ENCODE data around the gene CTIF. TPM values are rescaled to one million over a fixed set of nuclear protein-coding genes. Genes with fewer than 3 reads are reported as not detected.

The CTIF gene
- total RNA-seq, 1 experiment from 2014 or later: 5.9 TPM

- no peak for DNase-seq (ENCODE audit: low spot score)
- in situ Hi-C loops (cut with HindIII; ENCODE audit: low sequenced_read_pairs): no loop called here
Observed at GRCh38 chr18:48530399-48531081, 8.3 kb upstream of the CTIF start.

- no peak for DNase-seq (ENCODE audit: low spot score)
- in situ Hi-C loops (cut with HindIII; ENCODE audit: low sequenced_read_pairs): no loop called here
Observed at GRCh38 chr18:48531082-48531403, 7.8 kb upstream of the CTIF start.

DNA sequence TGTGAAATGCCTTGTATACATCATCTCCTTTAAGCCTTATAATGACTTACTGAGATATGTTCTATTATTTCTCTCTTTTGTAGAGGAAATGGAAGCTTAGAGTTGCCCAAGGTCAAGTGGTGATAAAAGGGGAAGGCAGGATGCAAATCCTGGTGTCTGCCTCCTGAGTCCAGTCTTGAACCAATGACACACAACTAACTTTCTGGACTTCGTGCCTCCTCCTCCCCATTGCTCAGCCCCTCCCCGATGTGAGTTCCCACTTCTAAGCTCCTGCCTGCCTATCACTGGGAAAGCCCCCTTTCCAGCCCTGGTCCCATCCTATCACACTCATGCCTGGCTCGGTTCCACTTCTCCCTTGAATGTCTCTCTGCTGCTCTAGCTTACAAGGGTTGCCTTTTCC is 6.9 kb upstream of the CTIF start:
- no peak for DNase-seq (ENCODE audit: low spot score)
- in situ Hi-C loops (cut with HindIII; ENCODE audit: low sequenced_read_pairs): no loop called here

DNA sequence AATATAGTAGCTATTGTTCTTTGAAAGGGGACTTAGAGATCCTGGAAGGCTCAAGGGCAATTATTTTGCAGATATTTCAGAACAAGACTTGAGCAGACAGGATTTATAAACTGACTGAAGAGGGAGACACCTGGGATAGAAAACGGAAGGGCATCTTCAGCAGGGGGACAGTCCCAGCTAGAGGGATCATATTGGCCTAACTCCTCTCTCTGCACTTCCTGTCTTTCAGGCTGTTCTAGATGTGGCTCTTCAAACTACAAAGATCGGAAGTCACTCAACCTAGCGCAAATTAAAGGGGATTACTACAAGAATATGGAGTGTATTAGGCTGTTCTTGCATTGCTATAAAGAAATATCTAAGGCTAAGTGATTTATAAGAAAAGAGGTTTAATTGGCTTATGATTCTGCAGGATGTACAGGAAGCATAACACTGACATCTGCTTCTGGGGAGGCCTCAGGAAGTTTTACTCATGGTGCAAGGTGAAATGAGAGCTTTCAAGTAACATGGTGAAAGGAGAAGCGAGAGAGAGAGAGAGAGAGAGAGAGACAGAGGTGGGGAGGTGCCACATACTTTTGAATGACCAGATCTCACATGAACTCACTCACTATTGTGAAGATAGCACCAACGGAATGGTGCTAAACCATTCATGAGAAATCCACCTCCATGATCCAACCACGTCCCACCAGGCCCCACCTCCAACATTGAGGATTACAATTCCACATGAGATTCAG is 5.3 kb upstream of the CTIF start:
- in situ Hi-C loops (cut with HindIII; ENCODE audit: low sequenced_read_pairs): no loop called here
- DNase-seq (ENCODE audit: low spot score): no peak

DNA sequence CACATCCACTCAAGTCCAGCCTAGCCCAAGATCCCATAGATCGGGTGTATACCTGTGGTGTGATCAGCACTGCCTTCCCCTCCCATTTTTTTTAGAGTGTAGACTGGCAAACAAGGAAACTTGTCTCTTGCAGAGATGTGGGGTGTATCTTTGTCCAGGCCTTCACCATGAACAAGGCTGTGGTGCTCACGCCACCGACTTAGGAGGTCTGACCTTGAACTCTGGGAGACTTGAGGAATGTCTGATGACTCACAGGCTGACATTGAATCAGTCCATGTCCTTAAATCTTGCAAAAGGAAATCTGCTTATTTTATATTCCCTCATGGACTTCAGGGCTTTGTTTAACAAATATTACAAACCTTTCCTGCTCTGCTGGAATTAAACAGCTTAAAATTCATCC is 4.5 kb upstream of the CTIF start:
- in situ Hi-C loops (cut with HindIII; ENCODE audit: low sequenced_read_pairs): no loop called here

DNA sequence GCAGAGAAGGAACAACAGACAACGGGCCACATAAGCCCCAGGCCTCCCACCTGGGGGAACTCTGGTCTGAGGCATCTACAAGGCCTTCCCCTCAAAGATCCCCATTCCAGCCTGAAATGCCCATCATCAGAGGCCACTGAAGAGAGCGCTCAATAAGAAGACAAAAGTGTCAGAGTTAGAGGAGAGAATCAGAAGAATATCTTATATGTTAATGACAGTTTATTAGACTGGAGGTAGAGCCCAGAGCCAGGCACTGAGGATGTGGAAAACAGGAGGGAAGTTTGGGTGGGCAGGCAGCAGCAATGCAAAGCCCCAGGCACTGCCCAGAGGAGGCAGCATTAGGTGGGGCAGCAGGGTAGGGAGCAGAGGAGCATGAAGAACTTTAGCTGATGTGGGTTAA is 2.9 kb upstream of the CTIF start:
- in situ Hi-C loops (cut with HindIII; ENCODE audit: low sequenced_read_pairs): no loop called here
- DNase-seq (ENCODE audit: low spot score): no peak

More for the DNA sequence above, 4.5 kb upstream of the CTIF start:
- no peak for DNase-seq (ENCODE audit: low spot score)

- DNase-seq (ENCODE audit: low spot score): no peak
- in situ Hi-C loops (cut with HindIII; ENCODE audit: low sequenced_read_pairs): no loop called here
Observed at GRCh38 chr18:48536516-48536915, 2.3 kb upstream of the CTIF start.

- in situ Hi-C loops (cut with HindIII; ENCODE audit: low sequenced_read_pairs): no loop called here
- DNase-seq (ENCODE audit: low spot score): peak; percentile 50
Observed at GRCh38 chr18:48539406-48540250, 797 bp downstream of the CTIF start.

- in situ Hi-C loops (cut with HindIII; ENCODE audit: low sequenced_read_pairs): no loop called here
- peak; percentile 72 for DNase-seq (ENCODE audit: low spot score)
Observed at GRCh38 chr18:48540251-48541025, 1.6 kb downstream of the CTIF start.

DNA sequence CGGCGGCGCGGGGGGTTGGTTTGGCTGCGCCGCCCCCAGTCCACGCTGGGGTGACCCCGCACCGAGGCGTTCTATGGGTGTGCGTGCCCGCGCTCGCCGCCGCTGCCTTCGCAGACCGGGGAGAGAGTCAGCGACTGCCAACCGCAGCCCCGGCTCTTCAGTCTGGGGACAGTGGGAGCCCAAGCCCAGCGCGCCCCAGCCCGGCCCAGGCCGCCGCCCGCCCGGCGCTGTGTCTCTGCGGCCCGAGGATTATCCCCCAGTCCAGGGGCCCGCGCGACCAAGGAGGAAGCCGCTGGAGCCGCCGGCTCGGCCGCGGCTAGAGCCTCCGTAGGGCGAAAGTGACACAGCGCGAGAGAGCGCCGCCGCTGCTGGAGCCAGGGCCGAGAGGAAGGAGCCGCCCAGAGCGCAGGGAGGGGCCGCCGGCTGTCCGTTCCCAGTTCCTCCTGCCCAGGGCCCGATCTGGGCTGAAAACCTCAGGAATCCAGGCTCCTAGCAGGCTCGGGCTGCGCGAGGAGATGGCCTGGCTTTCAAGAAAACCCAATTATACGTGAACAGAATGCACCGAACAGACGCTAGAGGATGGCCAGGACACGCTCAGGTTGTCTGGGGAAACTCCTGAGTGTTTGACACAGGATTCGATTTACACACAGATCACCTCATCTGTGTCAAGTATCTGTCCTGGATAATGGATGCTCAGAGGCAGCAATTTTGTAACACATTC is 2.4 kb downstream of the CTIF start:
- in situ Hi-C loops (cut with HindIII; ENCODE audit: low sequenced_read_pairs): no loop called here
- peak; percentile 79 for DNase-seq (ENCODE audit: low spot score)

DNA sequence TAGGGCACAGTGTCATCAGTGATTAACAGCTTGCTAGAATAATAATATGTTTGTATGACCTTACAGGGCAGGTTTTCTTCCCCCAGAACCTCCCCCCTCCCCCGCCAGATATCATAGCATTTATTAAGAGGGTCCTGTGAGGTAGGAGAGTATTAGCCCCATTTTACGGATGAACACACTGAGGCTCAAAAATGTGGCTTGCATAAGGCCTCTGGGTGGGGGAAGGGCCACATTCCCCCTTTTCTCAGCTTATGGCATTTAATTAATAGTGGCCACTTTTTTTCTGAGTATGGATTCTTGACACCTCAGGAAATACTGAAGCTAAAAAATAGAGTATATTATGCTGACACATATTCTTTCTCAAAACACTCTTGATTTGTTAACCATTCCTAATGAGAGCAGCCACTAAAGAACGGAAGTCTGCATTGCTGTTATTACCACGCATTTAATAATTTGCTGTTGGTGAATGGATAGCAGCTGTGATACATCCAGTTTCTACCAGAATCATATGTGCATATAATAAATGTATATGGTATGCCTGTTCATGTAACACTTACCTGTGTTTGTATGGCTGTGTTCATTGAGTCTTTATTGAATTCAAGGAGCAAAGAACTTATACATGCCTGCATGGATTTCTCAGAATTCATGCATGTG is 3.0 kb downstream of the CTIF start:
- in situ Hi-C loops (cut with HindIII; ENCODE audit: low sequenced_read_pairs): no loop called here

DNA sequence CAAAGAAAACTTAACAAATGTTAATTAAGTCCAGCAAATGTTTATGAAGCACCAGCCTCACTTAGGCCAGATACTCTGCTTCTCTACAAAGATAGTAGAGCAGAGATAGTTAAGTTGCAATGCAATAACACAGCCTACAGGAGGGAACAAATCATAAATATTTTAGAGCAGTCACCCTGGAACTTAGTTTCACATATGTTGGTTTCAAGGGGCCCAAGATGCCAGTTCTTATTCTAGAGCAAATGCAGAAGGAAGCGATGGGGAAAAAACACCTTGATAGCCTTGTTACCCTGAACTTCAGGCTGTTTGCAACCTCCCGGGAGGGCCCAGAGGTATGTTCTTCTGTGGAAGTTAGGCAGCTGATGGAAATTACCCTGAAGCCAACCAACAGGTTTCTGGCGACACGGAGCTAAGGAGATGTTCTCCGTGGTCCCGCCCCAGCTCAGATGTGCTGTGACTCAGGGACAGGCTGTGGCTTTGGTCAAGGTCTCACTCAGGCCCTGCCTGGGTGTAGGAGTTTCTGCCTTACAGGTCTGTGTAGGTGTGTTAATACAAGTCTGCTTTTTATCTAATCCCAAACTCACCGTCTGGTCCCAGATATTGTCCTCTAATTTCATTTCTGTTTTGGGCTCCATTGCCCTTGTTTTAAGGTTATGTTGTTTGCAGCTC is 3.8 kb downstream of the CTIF start:
- in situ Hi-C loops (cut with HindIII; ENCODE audit: low sequenced_read_pairs): no loop called here
- DNase-seq (ENCODE audit: low spot score): no peak

More for the DNA sequence above, 3.0 kb downstream of the CTIF start:
- DNase-seq (ENCODE audit: low spot score): no peak

- no peak for DNase-seq (ENCODE audit: low spot score)
- in situ Hi-C loops (cut with HindIII; ENCODE audit: low sequenced_read_pairs): no loop called here
Observed at GRCh38 chr18:48543228-48543627, 4.4 kb downstream of the CTIF start.

- DNase-seq (ENCODE audit: low spot score): no peak
- in situ Hi-C loops (cut with HindIII; ENCODE audit: low sequenced_read_pairs): no loop called here
Observed at GRCh38 chr18:48544116-48544515, 5.3 kb downstream of the CTIF start.

DNA sequence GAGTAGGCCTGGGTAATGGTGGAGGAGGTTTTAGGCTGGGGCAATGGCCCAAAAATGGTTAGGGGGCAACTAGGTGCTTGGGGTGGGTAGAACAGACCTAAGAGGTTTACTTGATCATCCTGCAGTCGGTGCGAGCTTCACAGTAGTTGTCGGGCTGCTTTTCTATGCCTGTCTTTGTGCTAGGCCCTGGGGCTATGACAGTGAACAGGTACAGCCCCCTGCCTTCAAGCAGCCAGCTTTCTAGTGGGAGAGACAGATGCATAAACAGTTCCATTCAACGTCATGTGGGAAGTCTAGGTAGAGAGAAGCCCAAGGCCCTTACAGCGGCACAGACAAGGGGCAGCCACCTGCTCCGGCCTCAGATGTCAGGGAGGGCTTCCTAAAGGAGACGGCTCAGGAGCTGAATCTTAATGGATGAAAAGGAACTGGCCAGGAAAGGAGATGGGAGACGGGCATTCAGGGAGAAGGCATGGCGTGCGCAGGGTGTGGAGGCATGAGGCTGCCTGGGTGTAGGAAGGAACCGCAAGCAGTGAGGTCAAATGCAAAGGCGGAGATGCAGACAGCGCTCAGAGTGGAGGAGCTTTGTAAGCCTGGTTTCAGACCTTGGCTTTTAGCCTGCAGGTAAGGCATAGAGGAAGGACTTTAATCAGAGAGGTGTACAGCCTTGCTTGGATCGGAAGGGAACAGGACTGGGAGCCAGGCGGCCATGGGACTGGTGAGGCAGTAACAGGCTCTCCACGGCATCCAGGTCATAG is 6.0 kb downstream of the CTIF start:
- in situ Hi-C loops (cut with HindIII; ENCODE audit: low sequenced_read_pairs): no loop called here
- no peak for DNase-seq (ENCODE audit: low spot score)

GRCh38 chr18:48545757-48546321 is 7.0 kb downstream of the CTIF start:
- DNase-seq (ENCODE audit: low spot score): peak; percentile 41
- in situ Hi-C loops (cut with HindIII; ENCODE audit: low sequenced_read_pairs): no loop called here

- in situ Hi-C loops (cut with HindIII; ENCODE audit: low sequenced_read_pairs): no loop called here
- DNase-seq (ENCODE audit: low spot score): no peak
Observed at GRCh38 chr18:48546396-48546795, 7.6 kb downstream of the CTIF start.

Data from G401 (cell line).